ENCODE measurements around the gene PADI3.

PADI3 gene, protein sequence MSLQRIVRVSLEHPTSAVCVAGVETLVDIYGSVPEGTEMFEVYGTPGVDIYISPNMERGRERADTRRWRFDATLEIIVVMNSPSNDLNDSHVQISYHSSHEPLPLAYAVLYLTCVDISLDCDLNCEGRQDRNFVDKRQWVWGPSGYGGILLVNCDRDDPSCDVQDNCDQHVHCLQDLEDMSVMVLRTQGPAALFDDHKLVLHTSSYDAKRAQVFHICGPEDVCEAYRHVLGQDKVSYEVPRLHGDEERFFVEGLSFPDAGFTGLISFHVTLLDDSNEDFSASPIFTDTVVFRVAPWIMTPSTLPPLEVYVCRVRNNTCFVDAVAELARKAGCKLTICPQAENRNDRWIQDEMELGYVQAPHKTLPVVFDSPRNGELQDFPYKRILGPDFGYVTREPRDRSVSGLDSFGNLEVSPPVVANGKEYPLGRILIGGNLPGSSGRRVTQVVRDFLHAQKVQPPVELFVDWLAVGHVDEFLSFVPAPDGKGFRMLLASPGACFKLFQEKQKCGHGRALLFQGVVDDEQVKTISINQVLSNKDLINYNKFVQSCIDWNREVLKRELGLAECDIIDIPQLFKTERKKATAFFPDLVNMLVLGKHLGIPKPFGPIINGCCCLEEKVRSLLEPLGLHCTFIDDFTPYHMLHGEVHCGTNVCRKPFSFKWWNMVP

DNA sequence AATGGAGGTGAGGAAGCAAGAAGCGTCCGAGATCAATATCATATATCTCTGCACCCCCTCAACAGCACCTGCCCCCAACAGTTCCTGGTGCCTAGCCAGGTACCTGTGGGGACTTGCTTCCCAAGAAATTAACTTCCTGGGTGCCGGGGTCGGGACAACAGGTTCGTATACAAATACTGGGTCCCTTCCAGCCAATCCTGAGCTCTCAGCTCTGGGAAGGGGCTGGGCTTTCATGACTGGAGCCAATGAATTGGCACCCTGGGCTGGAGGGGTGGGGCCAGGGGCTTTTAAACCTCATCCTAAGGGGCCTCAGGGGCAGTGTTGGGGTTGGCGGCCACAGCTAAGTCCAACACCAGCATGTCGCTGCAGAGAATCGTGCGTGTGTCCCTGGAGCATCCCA is at the start of gene PADI3:
Gene PADI3, plus strand, starts transcription at position 318 of the 400 bp plus-strand sequence. Its CDS starts 40 bp downstream, at position 358.
- H3K4me3 ChIP-seq (ENCODE audit: low read depth, low read length) = no peak within 1 kb of the TSS
- TF ChIP-seq, protein P1, sequence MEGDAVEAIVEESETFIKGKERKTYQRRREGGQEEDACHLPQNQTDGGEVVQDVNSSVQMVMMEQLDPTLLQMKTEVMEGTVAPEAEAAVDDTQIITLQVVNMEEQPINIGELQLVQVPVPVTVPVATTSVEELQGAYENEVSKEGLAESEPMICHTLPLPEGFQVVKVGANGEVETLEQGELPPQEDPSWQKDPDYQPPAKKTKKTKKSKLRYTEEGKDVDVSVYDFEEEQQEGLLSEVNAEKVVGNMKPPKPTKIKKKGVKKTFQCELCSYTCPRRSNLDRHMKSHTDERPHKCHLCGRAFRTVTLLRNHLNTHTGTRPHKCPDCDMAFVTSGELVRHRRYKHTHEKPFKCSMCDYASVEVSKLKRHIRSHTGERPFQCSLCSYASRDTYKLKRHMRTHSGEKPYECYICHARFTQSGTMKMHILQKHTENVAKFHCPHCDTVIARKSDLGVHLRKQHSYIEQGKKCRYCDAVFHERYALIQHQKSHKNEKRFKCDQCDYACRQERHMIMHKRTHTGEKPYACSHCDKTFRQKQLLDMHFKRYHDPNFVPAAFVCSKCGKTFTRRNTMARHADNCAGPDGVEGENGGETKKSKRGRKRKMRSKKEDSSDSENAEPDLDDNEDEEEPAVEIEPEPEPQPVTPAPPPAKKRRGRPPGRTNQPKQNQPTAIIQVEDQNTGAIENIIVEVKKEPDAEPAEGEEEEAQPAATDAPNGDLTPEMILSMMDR (IDR thresholded peaks at IDR 0.05; ENCODE audit: low read depth, low read length) = no peak

DNA sequence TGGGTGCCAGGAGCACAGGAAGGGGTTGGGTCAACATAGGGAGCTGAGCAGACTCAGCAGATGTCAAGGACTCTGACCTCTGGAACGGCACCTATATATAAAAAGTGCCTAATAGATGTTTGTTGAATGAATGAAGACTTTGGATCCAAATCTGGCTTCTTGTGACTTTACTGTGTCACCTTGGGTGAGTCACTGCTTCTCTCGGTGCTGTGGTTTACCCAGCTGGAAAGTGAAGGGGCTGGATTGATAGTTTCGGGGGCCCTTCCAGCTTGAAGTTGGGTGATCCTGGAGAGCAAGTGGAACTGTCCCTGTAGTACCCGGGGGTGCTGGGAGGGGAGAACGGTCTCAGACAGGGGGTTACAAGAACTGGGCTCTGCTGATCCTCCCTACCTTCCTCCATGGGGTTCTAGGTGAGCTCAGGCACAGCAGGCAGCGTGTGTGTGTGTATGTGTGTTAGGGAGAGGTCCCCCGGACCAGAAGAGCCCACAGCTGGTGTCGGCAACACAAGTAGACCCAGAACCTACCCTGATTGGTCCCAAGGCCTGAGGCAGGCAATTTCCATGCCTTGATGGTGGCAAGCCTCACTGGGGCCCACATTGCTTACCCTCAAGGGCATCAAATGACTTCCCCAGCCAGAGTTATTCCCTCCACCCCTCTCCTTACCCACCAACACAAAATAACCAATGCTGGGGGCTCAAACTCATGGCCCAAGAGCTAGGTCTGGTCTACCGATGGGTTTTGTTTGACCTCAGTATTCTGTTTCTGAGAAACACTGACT is 49.4 kb upstream of the PADI3 start:
- TF ChIP-seq, protein P1 (IDR thresholded peaks at IDR 0.05; ENCODE audit: low read depth, low read length) = no peak
- no peak overlapping the region for H3K4me3 ChIP-seq (ENCODE audit: low read depth, low read length)

DNA sequence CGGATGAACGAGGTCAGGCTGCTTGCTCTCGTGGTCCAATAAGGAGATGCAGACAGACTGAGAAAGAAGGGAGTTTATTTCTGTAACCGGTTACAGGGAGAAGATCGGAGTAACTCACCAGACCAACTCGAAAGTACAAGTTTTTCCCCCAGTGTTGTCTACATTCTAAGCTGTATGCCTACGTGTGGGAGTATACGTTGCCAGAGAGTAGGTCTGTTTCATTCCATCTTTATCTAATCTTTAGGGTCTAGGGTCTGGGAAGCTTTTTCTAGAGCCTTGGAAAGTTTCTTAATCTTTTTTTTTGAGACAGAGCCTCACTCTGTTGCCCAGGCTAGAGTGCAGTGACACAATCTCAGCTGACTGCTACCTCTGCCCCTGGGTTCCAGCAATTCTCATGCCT is 48.7 kb upstream of the PADI3 start:
- no peak overlapping the region for H3K4me3 ChIP-seq (ENCODE audit: low read depth, low read length)
- TF ChIP-seq, protein P1 (IDR thresholded peaks at IDR 0.05; ENCODE audit: low read depth, low read length) = no peak

DNA sequence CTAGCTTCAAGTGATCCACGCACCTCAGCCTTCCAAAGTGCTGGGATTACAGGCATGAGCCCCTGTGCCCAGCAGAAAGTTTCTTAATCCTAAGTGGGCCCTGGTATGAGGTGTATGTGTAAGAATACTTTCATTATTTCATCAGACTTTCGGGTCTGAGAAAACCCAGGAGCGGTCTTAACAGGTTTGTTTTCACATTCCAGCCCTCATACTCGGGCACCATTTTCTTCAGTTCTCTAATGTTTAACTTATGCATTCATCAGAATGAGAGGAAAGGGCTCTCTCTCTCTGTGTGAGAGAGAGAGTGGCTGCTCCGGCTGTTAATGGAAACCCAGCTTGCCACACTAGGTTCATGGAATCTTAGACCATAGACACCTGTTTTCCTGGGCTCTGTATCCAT is 48.1 kb upstream of the PADI3 start:
- H3K4me3 ChIP-seq (ENCODE audit: low read depth, low read length) = no peak overlapping the region
- TF ChIP-seq, protein P1 (IDR thresholded peaks at IDR 0.05; ENCODE audit: low read depth, low read length) = no peak

DNA sequence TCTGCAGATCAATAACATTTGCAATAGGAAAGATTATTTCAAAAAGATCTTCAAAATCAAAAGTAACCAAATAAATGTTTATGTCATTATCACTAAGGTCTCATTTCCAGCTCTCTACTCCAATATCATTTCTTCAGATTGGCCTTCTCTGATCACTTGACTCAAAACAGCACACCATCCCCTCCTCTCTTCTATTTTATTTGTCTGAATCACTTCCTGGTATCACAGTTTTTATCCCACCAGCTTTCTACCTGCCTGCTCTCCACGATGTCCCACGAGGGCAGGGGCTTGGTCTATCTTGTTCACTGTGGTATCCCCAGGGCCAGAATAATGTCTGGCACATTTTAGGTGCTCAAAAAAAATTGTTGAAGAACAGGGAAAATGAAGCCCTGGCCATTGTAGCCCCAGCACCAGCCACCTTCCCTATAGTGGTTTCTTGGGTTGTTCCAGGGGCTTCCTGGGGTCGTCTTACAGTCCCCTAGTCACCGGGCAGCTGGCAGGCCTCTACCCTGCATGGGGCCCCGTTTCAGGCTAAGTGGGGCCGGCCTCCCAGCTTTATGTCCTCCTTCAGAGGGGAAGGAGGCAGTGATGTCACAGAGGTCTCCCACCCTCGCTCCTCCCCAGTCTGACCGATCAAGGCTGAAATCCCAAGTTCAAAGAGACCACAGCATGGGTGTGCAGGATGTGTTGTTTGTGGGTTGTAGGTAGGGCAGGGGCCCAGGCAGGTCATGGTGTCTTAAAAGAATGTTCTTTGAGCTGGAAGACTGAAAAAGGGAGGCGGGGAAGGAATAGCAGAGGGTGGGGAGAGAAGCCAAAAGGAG is 47.5 kb upstream of the PADI3 start:
- H3K4me3 ChIP-seq (ENCODE audit: low read depth, low read length) = no peak overlapping the region
- TF ChIP-seq, protein P1 (IDR thresholded peaks at IDR 0.05; ENCODE audit: low read depth, low read length) = no peak

DNA sequence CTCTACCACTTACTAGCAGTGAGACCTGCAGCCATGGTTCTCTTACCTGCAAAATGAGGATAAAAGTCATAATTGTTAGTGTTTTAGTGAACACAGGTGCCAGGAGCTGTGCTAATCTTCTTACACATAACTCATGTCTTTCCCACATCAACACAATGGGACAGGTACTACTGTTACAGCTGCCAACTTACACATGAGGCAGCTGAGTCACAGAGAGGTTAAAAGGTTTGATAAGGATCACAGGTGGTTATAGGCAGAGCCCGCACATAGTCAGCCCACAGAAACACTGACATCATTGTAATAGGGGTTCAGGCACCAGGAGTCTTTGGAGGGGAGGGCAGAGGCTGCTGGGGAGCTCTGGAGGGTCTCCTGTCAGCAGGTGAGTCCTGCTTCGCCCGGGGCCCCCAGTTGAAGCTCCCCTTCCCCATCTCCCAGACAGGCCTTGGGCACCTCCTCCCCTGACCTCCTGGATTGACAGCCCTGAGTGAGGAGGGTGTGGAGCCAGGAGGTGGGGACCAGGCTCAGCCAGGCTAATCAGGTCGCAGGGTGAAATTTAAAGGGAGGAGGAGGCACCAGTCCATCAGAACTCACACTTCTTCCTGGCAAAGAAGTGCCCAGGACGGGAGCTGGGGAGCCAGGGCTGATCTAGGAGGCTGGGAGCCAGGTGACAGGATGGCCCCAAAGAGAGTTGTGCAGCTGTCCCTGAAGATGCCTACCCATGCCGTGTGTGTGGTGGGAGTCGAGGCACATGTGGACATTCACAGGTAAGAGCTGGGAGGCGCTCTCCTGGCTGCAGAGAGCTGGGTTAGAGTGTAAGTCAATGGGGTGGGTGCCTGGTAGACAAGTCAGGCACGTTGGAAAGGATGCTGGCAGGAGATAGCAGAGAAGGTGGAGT is 44.1 kb upstream of the PADI3 start, which contains the start of gene PADI1:
Gene PADI1, plus strand, starts transcription at position 583 of the 895 bp plus-strand sequence. Its CDS starts 90 bp downstream, at position 673.
- TF ChIP-seq, protein P1 (IDR thresholded peaks at IDR 0.05; ENCODE audit: low read depth, low read length) = no peak
- no peak within 1 kb of the TSS for H3K4me3 ChIP-seq (ENCODE audit: low read depth, low read length)

All from WI38 (cell line).